ENCODE measurements around the gene ARMC2.

ARMC2 gene

DNA sequence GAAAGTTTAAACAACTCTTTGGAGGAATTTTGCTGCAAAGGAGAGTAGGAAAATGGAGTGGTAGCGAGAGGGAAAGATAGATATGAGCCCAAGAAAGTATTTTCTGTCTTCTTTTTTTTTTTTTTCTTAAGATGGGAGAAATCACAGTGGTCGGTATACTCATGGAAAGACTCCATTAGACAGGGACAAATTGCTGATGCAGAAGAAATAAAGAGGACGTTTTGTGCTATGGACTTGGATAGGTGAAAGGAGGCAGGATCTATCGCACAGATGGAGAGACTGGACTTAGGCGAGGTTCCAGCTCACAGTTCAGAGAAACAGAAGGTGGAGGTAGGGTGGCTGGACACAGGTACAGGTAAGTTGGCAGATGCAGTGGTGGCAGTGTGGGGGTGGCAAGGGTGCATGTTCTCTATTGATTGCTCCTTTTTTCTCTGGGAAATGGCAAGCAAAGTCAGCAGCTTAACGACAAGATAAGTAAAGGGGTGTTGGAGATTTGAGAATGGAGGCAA, 44.2 kb upstream of the ARMC2 start:
- DNase-seq (ENCODE audit: low read depth) = no peak
- TF ChIP-seq, protein P1, sequence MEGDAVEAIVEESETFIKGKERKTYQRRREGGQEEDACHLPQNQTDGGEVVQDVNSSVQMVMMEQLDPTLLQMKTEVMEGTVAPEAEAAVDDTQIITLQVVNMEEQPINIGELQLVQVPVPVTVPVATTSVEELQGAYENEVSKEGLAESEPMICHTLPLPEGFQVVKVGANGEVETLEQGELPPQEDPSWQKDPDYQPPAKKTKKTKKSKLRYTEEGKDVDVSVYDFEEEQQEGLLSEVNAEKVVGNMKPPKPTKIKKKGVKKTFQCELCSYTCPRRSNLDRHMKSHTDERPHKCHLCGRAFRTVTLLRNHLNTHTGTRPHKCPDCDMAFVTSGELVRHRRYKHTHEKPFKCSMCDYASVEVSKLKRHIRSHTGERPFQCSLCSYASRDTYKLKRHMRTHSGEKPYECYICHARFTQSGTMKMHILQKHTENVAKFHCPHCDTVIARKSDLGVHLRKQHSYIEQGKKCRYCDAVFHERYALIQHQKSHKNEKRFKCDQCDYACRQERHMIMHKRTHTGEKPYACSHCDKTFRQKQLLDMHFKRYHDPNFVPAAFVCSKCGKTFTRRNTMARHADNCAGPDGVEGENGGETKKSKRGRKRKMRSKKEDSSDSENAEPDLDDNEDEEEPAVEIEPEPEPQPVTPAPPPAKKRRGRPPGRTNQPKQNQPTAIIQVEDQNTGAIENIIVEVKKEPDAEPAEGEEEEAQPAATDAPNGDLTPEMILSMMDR (conservative IDR thresholded peaks at IDR 0.05; ENCODE audit: low read depth, low read length) = no peak
- H3K4me3 ChIP-seq (ENCODE audit: low read length) = no peak overlapping the region

DNA sequence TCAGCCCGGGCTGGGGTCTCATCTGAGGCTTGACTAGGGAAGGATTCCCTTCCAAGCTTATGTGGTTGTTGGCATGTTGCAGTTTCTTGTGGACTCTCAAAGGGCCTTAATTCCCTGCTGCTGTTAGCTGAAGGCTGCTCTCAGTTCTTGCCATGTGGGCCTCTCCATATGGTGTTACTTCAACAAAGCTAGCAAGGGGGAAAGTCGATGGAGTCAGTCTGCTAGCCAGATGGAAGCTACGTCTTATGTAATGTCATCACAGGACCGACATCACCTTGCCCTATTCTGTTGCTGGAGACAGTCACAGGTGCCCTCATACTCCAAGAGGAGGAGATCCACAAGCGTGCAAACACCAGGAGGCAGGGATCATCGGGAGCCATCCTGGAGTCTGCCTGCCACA, 43.3 kb upstream of the ARMC2 start:
- TF ChIP-seq, protein P1 (conservative IDR thresholded peaks at IDR 0.05; ENCODE audit: low read depth, low read length) = no peak
- H3K4me3 ChIP-seq (ENCODE audit: low read length) = no peak overlapping the region
- DNase-seq (ENCODE audit: low read depth) = no peak

DNA sequence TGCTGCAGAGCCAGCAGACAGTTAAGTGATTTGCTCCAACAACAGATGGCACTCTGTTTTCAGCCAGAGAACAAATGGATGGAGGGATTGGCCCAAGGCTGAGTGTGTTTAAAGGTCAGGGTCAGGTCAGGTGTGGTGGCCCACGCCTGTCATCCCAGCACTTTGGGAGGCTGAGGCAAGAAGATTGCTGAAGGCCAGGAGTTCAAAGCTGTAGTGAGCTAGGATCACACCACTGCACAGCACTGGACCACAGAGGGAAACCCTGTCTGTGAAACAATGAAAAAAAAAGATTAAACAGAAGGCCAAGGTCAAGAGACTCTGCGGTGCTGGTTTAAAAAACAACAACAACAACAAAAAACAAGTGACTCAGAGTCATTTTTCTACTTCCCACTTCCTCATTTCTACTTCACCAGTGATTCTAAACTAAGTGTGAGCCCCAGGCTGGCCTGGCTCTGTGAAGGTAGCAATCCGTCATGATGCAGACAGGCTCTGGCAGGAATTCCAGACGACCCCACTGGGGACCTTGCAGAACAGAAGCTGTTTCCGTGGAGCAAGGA, 42.5 kb upstream of the ARMC2 start:
- no peak for DNase-seq (ENCODE audit: low read depth)
- TF ChIP-seq, protein P1 (conservative IDR thresholded peaks at IDR 0.05; ENCODE audit: low read depth, low read length) = no peak
- H3K4me3 ChIP-seq (ENCODE audit: low read length) = no peak overlapping the region

DNA sequence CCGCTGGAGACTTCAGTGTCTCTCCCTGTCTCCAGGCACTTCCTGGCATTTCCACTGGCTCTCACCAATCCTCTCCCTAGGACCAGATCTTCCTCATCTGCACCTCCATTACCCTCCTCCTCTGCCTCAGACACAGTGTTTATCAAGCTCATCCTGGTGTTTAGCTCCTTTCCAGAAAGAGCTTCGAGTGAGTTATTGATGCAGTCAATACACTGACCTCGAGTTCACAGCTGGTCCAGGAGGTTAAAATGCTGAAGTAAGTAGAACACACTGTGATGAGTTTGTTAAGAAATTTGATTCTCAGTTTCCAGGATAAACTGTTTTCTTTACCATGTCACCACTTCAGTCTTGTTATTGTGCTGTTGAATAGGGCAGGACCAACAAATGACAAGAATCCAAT, 42.1 kb upstream of the ARMC2 start:
- DNase-seq (ENCODE audit: low read depth) = no peak
- H3K4me3 ChIP-seq (ENCODE audit: low read length) = no peak overlapping the region
- TF ChIP-seq, protein P1 (conservative IDR thresholded peaks at IDR 0.05; ENCODE audit: low read depth, low read length) = no peak

DNA sequence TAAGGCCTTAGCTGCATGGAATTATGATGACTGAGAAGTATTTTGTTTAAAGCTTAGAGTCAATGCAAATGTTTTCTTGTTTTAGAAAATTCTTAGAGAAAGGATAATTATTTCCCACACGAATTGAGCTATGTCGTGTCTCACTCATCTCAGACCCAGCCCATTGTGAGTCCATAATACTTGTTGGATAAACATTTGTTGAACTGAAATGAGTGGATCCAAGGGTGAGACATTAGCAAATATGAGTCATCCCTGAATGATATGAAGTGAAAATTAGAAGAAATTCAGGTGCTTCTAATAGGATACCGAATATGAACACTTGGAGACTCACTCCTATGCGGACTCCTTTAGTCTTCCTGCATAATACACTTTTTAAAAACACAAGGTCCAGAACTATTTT, 41.6 kb upstream of the ARMC2 start:
- no peak for DNase-seq (ENCODE audit: low read depth)
- no peak overlapping the region for H3K4me3 ChIP-seq (ENCODE audit: low read length)
- TF ChIP-seq, protein P1 (conservative IDR thresholded peaks at IDR 0.05; ENCODE audit: low read depth, low read length) = no peak

DNA sequence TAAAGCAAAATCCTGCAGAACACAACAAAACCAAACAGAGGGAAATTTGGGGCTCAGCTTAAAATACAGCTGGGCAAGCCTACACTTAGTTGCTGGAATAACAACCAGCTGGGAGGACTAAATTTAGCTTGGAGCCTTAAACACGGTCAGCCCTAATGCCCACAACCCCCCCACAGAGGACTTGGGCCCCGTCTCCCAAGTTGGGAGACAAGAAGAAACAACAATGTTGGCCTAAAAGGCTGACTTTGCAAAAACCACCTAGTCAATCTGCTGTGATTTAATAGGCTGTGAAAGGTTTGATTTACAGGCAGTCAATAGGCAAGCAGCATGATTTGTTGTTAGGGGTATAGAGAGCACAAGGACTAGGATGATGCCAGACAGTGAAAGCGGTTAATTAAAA, 40.3 kb upstream of the ARMC2 start:
- TF ChIP-seq, protein P1 (conservative IDR thresholded peaks at IDR 0.05; ENCODE audit: low read depth, low read length) = no peak

DNA sequence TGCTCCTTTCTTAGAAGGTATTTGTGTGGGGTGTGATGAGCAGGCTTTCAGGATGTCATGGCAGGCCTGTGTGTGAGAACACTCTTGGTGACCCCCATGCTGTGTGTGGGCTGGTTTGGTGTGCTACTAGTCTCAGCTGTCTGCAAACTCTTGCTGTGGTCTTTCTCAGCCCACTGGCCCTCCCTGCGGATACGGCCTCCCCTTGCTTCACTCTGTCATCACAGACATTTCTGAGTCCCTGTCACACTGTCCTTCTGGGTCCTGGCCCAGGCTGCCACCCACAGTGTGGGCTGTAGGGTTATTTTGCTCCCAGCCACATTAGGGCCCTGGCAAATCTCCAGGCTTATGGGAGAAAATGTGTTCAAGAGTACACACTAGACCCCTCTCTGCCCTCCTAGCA, 39.0 kb upstream of the ARMC2 start:
- DNase-seq (ENCODE audit: low read depth) = no peak
- TF ChIP-seq, protein P1 (conservative IDR thresholded peaks at IDR 0.05; ENCODE audit: low read depth, low read length) = no peak
- H3K4me3 ChIP-seq (ENCODE audit: low read length) = no peak overlapping the region

More for the DNA sequence above, 40.3 kb upstream of the ARMC2 start:
- H3K4me3 ChIP-seq (ENCODE audit: low read length) = no peak overlapping the region
- DNase-seq (ENCODE audit: low read depth) = no peak

Data from retinal pigment epithelial cell (primary cell).